Keratinocyte (primary cell): ENCODE results near the gene UBE4B.

Experiments used
- CTCF ChIP-seq, 3 experiments: IDR thresholded peaks in 1 of 3; conservative IDR thresholded peaks in 1 of 3; optimal IDR thresholded peaks in 1 of 3; 2 replicates in 2 of 3; 3 replicates in 1 of 3; pipeline versions ENCODE3 to v1.5.1; 2011; ENCODE audit warnings: low read length in 3 of 3, mild to moderate bottlenecking in 3 of 3, moderate library complexity in 2 of 3, control low read depth in 1 of 3, inconsistent platforms in 1 of 3; ENCODE audit not compliant: insufficient read depth in 2 of 3; ENCODE audit errors: extremely low read depth in 1 of 3
- EZH2 ChIP-seq: IDR thresholded peaks from one replicate; pipeline ENCODE4 v1.6.1; 2012; ENCODE audit warnings: inconsistent platforms, mild to moderate bottlenecking, low read length, moderate library complexity

GRCh38 chr1:10019561-10019960, 13.2 kb upstream of the UBE4B start:
- TF ChIP-seq CTCF (optimal IDR thresholded peaks at IDR 0.05 in 1 of 3, IDR thresholded peaks at IDR 0.05 in 1 of 3, conservative IDR thresholded peaks at IDR 0.05 in 1 of 3; ENCODE audit: extremely low read depth in 1 of 3, insufficient read depth in 2 of 3, low read length in 3 of 3) (no peak), EZH2 (no peak)
